GM20000 (cell line): ENCODE data around the gene ELMO2.

Experiments used
- DNase-seq: peaks from one replicate; pipeline ENCODE4 v3.0.0; 2012; ENCODE audit warnings: low spot score
- TF ChIP-seq, protein P1 (sequence below): IDR thresholded peaks from 2 replicates; pipeline ENCODE4 v1.5.1; 2012; ENCODE audit warnings: mild to moderate bottlenecking, control low read depth; ENCODE audit errors: extremely low read depth, missing control alignments

Gene ELMO2

DNA sequence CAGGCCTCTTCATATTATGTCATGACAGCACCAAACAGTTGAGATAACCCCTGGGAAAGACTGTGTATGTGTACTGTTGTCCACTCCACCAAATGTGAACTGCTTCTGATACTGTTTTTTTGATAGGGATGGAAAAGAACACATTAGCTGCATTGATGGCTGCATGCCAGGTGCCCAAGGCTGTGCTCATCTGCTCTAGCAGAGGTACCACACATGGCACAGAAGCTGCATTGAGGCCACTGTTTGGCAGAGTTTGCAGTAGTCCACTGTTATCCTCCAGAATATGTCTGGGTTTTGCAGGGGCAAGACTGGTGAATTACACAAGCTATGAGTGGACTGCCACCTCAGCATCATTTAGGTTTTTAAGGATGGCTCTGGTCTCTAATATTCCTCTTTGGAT, 28.2 kb upstream of the ELMO2 start:
- no peak for DNase-seq
- TF ChIP-seq, protein P1, sequence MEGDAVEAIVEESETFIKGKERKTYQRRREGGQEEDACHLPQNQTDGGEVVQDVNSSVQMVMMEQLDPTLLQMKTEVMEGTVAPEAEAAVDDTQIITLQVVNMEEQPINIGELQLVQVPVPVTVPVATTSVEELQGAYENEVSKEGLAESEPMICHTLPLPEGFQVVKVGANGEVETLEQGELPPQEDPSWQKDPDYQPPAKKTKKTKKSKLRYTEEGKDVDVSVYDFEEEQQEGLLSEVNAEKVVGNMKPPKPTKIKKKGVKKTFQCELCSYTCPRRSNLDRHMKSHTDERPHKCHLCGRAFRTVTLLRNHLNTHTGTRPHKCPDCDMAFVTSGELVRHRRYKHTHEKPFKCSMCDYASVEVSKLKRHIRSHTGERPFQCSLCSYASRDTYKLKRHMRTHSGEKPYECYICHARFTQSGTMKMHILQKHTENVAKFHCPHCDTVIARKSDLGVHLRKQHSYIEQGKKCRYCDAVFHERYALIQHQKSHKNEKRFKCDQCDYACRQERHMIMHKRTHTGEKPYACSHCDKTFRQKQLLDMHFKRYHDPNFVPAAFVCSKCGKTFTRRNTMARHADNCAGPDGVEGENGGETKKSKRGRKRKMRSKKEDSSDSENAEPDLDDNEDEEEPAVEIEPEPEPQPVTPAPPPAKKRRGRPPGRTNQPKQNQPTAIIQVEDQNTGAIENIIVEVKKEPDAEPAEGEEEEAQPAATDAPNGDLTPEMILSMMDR, result no peak

DNA sequence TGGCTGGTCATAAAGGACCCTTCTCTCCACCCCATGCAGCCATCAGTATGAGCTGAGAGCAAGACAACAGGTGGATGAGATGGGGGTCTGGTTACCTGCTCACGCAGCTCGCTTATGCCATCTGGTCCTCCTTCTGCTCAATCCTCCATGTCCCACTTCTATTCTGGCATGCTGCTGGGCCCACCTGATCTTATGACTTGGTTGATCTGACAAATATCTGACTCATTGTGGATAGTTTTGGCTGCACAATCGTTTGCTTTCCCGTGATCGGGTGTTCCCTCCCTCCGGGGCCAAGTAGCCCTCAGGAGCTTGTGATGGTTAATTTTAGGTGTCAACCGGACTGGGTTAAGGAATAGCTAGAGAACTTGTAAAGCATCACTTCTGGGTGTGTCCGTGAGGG, 26.6 kb upstream of the ELMO2 start:
- TF ChIP-seq, protein P1, result no peak
- no peak for DNase-seq

DNA sequence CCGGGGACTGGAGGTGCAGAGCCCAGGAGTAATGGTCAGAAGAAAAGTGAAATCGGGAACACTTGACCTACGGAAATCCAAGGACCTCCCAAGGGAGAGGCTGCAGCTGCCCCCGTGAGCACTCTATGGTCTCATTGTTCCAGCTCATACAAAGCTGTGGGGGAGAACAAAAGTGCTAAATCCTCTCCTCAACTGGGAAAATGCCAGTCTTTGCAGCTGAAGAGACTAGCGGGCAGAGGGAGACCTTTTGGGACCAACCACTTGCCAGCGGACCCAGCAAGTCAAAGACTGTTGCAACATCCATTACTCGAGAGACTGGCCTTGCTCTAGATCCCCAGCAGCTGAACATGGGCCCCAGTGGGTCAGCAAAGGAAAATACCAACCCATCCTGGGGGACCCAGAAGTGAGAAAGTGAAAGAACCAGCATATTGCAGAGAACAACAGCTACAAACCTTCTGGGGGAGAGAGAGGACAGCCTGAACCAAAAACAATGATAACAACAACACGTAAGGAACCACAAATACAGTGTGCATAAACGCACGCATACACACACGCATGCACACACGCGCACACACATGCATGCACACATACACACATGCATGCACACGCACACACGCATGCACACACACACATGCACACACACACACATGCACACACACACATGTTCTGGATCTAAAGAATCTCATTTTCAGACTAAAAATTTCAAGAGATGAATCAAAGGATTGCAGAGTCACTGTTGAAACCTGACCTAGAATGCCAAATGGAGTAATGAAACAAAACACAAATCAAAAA, 24.7 kb upstream of the ELMO2 start:
- no peak for DNase-seq
- TF ChIP-seq, protein P1, result no peak

DNA sequence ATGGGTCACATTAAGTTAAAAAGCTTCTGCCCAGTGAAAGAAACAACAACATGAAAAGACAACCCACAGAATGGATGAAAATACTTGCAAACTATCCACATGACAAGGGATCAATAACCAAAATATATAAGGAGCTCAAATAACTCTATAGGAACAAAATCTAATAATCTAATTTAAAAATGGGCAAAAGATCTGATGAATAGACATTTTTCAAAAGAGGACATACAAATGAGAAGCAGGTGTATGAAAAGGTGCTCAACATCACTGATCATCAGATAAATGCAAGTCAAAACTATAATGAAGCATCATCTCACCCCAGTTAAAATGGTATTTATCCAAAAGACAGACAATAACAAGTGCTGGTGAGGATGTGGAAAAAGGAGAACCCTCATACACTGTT, 21.0 kb upstream of the ELMO2 start:
- TF ChIP-seq, protein P1, result no peak

DNA sequence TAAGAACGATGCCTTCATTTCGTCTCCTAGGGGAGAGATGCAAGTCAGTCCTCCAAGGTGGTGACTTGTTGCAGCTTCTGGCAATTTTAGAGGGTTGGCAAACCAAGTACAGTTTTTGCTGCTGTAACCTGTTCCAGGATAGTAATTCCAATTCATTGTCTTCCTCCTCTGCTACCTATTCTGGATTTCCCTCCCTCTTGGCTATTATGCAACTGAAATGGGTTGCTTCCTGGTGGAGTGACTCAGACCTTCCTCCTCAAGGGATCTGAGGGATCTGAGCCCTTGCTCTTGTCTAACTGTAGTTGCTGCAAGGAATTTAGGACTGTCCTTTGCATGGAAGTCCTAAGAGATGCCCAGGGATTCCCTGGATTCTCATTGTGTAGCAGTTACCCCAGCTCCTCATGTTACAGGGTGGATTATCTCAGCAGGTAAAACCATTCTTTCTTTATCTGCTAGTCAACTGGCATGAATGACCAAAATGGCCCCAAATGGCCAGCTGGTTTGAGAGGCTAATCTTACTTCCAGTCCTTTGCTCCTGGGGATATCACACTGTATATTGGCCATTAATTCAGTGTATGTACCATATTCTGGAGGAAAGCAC, 17.6 kb upstream of the ELMO2 start:
- no peak for DNase-seq
- TF ChIP-seq, protein P1, result no peak

More for the DNA sequence above, 21.0 kb upstream of the ELMO2 start:
- DNase-seq, result no peak

DNA sequence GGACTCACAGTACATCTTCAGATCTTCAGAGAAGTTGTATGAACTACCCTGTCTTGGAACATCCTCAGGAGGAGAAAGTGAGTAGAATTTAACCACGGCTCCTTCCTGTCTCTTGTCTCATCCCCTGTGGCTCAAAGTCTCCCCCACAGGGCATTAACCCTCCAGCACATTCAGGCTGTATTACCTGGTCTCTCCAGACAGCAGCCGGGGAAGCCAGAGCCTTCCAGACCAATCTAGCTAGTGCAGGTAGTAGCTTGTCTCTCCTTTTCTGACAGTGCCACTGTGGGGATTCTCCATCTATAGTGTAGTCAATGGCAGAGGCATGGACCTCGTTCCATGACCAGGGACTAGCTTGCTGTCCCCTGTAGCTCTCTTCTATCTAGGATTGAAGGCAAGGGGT, 16.9 kb upstream of the ELMO2 start:
- TF ChIP-seq, protein P1, result no peak
- no peak for DNase-seq

DNA sequence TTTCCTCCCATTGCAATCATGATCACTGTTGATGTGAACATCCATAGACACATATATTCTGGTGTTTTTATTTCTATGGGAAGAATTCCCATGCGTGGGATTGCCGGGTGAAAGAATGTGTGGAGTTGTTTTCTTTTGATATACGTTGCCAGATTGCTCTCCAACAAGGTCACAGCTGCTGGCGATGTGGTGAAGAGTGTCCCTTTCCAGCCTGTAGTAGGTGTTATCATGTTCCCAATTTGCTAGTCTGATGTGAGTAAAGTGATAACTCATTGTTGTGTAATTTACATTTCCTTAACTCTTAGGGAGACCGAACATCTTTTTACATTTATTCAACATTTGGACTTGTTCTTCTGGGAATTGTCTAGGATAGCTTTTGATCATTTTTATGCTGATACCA, 14.5 kb upstream of the ELMO2 start:
- TF ChIP-seq, protein P1, result no peak
- DNase-seq, result no peak
